Measurements from ENCODE around the gene DIP2B.
"Not testable (repeated sequence)": the region's sequence is repeated elsewhere in the genome, so short reads cannot be mapped to it uniquely, and the experiment has no call there.

DIP2B gene

DNA sequence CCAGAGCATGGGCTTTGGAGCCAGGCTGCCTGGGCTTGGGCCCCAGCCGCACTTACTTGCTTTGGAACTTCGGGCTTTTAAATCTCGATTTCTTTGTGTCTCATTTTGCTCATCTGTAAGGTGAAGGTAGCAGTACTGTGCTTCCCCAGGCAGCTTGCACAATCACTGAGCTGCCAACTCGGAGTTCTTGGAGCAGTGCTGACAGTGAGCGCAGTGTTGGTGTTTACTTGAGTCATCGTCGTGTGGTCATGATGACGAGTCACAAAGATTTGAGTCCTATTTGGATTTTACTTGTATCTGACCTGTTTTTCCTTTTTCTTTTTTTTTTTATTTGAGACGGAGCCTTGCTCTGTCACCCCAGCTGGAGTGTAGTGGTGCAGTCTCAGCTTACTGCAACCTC is 227.8 kb downstream of the DIP2B start:
- DNase-seq (ENCODE audit: low spot score) = peak; percentile 43

- no peak for DNase-seq (ENCODE audit: low spot score)
Measured at GRCh38 chr12:50733706-50734105, 228.9 kb downstream of the DIP2B start.

DNA sequence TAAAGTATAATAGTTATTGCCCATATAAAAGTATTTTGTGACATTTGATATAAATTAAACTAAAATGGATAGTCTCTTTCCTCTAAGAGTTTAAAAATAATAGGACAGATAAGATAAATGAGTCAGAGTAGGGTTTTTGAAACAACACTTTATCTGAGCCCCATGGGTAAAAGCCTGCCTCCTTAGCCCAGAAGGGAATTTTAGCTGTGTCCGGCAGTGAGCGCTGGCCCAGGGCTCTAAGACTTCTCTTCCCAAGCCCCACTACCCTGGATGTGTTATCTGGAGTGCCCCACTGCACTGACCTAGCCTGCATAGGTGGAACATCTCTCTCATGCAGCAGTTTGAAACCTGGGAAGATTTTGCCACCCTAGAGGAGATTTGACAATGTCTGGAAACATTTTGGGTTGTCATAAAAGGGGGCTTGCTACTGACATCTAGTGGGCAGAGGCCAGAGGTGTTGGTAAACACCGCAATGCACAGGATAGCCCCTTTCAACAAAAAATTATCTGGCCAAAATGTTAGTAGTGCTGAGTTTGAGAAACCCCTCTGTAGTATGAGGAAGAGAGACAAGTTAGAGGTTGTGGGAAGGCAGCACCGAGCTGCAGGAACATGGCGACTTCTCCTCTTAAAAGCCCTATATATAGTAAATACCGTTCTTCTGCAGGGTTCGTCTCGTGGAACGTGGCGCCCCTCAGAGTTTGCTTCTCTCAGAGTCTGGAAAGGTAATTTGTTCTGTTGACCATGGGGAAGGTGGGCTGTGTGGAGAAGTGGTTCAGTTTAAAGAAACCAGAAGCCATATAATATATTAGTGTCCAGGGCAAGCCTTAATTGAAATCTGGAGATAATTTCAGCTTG is 229.9 kb downstream of the DIP2B start:
- peak; percentile 33 for DNase-seq (ENCODE audit: low spot score)

DNA sequence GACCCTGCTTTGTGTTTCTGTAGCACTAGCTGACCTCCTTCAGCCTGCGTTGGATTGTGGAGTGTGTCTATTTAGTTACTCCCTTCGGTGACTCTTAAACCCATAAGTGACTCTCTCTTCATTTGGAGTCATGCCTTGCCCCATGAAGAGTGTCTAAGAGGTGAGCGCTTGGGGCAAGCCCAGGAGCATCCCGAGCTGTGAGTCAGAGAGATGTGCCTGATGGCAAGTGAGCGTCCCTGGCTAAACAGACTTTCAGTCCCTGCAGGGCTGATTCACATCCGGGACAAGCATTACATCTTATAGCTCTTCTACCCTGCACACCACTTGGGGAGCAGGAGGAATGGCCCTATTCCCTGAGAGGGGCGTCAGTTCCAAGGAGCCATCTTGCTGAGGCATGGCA is 234.8 kb downstream of the DIP2B start:
- peak; percentile 26 for DNase-seq (ENCODE audit: low spot score)

- peak; percentile 38 for DNase-seq (ENCODE audit: low spot score)
Measured at GRCh38 chr12:50740307-50740706, 235.5 kb downstream of the DIP2B start.

- DNase-seq (ENCODE audit: low spot score) = no peak
Measured at GRCh38 chr12:50742776-50743175, 238.0 kb downstream of the DIP2B start.

- DNase-seq (ENCODE audit: low spot score) = no peak
Measured at GRCh38 chr12:50745861-50746260, 241.1 kb downstream of the DIP2B start.

- DNase-seq (ENCODE audit: low spot score) = no peak
Measured at GRCh38 chr12:50746431-50746830, 241.6 kb downstream of the DIP2B start.

DNA sequence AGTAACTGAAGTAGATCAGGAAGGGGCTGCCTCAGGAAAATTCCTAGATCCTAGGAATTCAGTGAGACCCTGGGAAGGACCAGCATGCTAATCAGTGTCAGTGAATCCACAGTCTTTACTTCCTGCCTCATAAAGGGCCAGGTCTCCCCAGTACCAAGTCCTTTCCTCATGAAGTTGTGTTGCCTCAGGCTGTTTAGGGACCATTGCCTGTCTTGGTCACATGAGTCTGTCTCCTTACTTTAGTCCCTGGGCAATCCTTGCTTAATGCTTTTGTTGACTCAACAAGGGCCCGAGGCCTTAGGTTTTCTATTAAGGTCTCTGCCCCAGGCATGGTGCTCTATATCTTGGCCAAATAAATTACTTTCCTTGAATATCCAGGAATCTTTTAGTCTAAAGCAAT is 243.0 kb downstream of the DIP2B start:
- no peak for DNase-seq (ENCODE audit: low spot score)

GRCh38 chr12:50749459-50749882 is 244.7 kb downstream of the DIP2B start:
- DNase-seq (ENCODE audit: low spot score) = no peak

- DNase-seq (ENCODE audit: low spot score) = no peak
Measured at GRCh38 chr12:50750366-50750765, 245.6 kb downstream of the DIP2B start.

DNA sequence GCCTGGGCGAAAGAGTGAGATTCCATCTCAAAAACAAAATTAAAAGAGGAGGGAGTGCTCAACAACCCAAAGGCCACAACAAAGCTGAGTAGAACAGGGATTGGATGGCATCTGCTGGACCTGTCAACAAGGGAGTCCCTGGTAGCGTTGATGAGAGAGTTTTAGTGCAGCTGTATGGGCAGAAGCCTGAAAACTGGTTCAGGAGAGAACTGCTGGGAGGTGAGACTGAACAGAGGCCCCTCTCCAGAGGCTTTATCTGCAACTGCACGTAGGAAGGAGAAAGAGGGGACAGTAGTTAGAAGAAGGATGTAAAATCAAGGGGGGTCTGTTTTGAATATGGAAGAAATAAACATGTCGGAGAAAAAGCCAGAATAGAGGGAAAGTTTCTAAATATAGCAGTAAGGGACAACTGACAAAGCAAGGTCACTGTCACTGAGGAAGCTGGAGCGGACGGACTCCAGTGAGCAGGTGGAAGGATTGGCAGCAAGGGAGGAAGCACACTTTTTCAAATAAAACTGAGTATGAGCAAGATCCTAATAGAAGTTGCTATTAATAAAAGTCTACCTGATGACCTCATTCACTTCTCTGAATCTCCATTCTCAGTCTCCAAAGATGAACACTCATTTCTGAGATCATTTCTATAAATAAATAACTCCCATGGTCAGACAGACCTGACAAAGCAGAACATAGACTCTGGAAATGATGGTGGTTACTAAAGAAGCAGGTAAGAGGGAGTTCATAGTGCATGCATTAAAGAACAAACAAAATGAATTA is 247.3 kb downstream of the DIP2B start:
- DNase-seq (ENCODE audit: low spot score) = peak; percentile 92

GRCh38 chr12:50753232-50753769 is 248.5 kb downstream of the DIP2B start:
- DNase-seq (ENCODE audit: low spot score) = no peak

- peak; percentile 94 for DNase-seq (ENCODE audit: low spot score)
Measured at GRCh38 chr12:50763639-50764285, 259.0 kb downstream of the DIP2B start, which contains the start of gene ATF1. TSS of gene ATF1 (plus strand) at chr12:50764101. CDS start at chr12:50780146, 16,045 bp downstream.

- peak; percentile 44 for DNase-seq (ENCODE audit: low spot score)
Measured at GRCh38 chr12:50764286-50765094, 259.7 kb downstream of the DIP2B start.

DNA sequence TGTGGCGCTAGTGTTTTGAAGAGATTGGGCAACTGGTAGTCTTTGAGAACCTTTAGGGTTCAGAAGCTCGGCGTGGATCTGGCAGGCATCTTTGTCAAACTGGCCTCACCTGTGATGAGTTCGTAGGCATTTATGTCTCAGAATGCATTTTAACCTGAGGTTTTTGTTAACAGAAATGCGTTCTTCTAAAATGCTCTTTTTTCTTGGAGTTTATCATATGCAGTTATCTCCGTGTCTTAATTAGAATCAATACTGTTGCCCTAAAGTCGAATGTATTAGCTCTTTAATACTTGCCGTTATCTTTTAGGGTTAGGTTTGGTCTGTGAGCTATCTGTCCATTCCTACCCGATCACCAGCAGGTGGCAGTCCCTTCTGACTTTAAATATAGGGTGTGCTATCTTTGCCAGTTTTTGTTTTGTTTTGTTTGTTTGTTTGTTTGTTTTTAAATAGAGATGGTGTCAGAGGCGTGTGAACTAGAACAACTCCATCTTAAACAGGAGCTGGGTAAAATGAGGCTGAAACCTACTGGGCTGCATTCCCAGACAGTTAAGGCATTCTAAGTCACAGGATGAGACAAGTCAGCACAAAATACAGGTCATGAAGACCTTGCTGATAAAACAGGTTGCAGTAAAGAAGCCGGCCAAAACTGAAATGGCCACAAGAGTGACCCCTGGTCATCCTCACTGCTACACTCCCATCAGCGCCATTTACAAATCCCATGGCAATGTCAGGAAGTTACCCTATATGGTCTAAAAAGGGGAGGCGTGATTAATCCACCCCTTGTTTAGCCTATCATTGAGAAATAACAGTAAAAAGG is 260.5 kb downstream of the DIP2B start:
- peak; percentile 59 for DNase-seq (ENCODE audit: low spot score)

DNA sequence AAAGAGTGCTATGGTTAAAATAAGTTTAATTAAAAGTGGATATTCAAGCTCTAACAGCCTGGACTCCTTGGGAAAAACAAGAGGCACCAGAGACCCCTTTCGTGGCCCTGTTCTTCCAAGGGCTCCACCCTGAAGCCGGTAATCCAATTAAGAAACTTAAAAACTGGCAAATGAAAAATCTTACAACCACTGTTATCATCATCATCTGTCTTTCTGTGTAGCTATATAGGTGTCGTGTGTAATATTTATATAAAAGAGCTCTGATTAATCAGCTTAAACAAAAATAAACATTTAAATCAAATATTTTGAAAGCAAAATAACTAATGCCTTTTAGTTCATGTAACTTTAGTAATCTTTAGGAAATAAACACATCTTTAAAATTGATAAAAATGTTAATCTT is 263.6 kb downstream of the DIP2B start:
- no peak for DNase-seq (ENCODE audit: low spot score)

- not testable (repeated sequence) for DNase-seq (ENCODE audit: low spot score)
Measured at GRCh38 chr12:50768813-50769212, 264.0 kb downstream of the DIP2B start.

DNA sequence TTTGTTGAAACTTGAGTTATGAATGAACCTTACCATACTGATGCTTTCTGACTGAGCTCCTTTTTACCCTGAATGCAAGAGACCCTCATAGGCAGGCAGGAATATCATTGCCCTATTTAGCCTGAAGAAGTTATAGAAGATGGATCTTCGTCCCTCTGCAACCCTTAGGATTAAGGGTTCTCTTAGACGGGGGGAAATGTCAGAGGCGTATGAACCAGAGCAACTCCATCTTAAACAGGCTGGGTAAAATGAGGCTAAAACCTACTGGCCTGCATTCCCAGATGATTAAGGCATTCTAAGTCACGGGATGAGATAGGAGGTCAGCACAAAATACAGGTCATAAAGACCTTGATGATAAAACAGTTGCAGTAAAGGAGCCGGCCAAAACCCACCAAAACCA is 266.6 kb downstream of the DIP2B start:
- DNase-seq (ENCODE audit: low spot score) = no peak

DNA sequence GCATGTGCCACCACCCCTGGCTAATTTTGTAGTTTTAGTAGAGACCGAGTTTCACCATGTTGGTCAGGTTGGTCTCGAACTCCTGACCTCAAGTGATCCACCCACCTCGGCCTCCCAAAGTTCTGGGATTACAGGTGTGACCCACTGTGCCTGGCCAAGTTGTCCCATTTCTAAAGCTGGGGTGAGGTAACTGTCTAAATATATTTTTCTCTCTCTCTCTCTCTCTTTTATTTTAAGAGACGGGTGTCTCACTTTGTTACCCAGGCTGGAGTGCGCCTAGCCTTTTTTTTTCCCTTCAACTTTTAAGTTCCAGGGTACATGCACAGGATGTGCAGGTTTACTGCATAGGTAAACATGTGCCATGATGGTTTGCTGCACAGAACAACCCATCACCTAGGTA is 267.7 kb downstream of the DIP2B start:
- no peak for DNase-seq (ENCODE audit: low spot score)

GRCh38 chr12:50772877-50773276 is 268.1 kb downstream of the DIP2B start:
- no peak for DNase-seq (ENCODE audit: low spot score)
